Measurements from ENCODE around the gene PRKG1.

PRKG1 gene

GRCh38 chr10:51806079-51806835 is 732.0 kb downstream of the PRKG1 start:
- no peak for DNase-seq (ENCODE audit: low read depth)

GRCh38 chr10:51808187-51808586 is 733.9 kb downstream of the PRKG1 start:
- DNase-seq (ENCODE audit: low read depth), result no peak

GRCh38 chr10:51815723-51816122 is 741.4 kb downstream of the PRKG1 start:
- DNase-seq (ENCODE audit: low read depth), result no peak

GRCh38 chr10:51821045-51821444 is 746.8 kb downstream of the PRKG1 start:
- no peak for DNase-seq (ENCODE audit: low read depth)

GRCh38 chr10:51821745-51822144 is 747.5 kb downstream of the PRKG1 start:
- DNase-seq (ENCODE audit: low read depth), result no peak

GRCh38 chr10:51832652-51833383 is 758.5 kb downstream of the PRKG1 start:
- no peak for DNase-seq (ENCODE audit: low read depth)

GRCh38 chr10:51834548-51834947 is 760.3 kb downstream of the PRKG1 start:
- no peak for DNase-seq (ENCODE audit: low read depth)

GRCh38 chr10:51838471-51838870 is 764.2 kb downstream of the PRKG1 start:
- DNase-seq (ENCODE audit: low read depth), result no peak

- DNase-seq (ENCODE audit: low read depth), result no peak
These were observed 769.7 kb downstream of the PRKG1 start for GRCh38 chr10:51843966-51844365.

- no peak for DNase-seq (ENCODE audit: low read depth)
These were observed 772.7 kb downstream of the PRKG1 start for GRCh38 chr10:51846856-51847506.

GRCh38 chr10:51852297-51852696 is 778.0 kb downstream of the PRKG1 start:
- no peak for DNase-seq (ENCODE audit: low read depth)

GRCh38 chr10:51857305-51857704 is 783.0 kb downstream of the PRKG1 start:
- DNase-seq (ENCODE audit: low read depth), result no peak

GRCh38 chr10:51860257-51860656 is 786.0 kb downstream of the PRKG1 start:
- no peak for DNase-seq (ENCODE audit: low read depth)

GRCh38 chr10:51861051-51861450 is 786.8 kb downstream of the PRKG1 start:
- DNase-seq (ENCODE audit: low read depth), result no peak

GRCh38 chr10:51861731-51862130 is 787.4 kb downstream of the PRKG1 start:
- no peak for DNase-seq (ENCODE audit: low read depth)

GRCh38 chr10:51862149-51862548 is 787.9 kb downstream of the PRKG1 start:
- no peak for DNase-seq (ENCODE audit: low read depth)

- no peak for DNase-seq (ENCODE audit: low read depth)
These were observed 793.7 kb downstream of the PRKG1 start for GRCh38 chr10:51867956-51868355.

- DNase-seq (ENCODE audit: low read depth), result no peak
These were observed 799.8 kb downstream of the PRKG1 start for GRCh38 chr10:51874131-51874530.

GRCh38 chr10:51875610-51876009 is 801.3 kb downstream of the PRKG1 start:
- no peak for DNase-seq (ENCODE audit: low read depth)

- DNase-seq (ENCODE audit: low read depth), result no peak
These were observed 802.2 kb downstream of the PRKG1 start for GRCh38 chr10:51876503-51876902.

GRCh38 chr10:51876979-51877378 is 802.7 kb downstream of the PRKG1 start:
- no peak for DNase-seq (ENCODE audit: low read depth)

GRCh38 chr10:51877636-51878035 is 803.3 kb downstream of the PRKG1 start:
- DNase-seq (ENCODE audit: low read depth), result no peak

GRCh38 chr10:51878695-51879094 is 804.4 kb downstream of the PRKG1 start:
- no peak for DNase-seq (ENCODE audit: low read depth)

Measured in activated T-helper 1 cell treated with Interleukin-2 at 50 U/mL for 16 hours (primary cell).